Endothelial cell of umbilical vein (primary cell): Measurements from ENCODE around the gene DUSP5.

Experiments
- CTCF ChIP-seq, 2 donors: IDR thresholded peaks; 1 replicate in 1 of 2; 2 replicates in 1 of 2; pipeline ENCODE4 v1.5.1; 2011; ENCODE audit warnings: low read length in 2 of 2, mild to moderate bottlenecking in 2 of 2, moderate library complexity in 2 of 2, control low read depth in 1 of 2, inconsistent platforms in 1 of 2, low read depth in 1 of 2; ENCODE audit not compliant: insufficient read depth in 1 of 2; ENCODE audit errors: extremely low read depth in 1 of 2
- EZH2 ChIP-seq: IDR thresholded peaks from 2 replicates; pipeline ENCODE4 v1.6.1; 2012; ENCODE audit warnings: borderline replicate concordance, low read depth, mild to moderate bottlenecking, moderate library complexity, low read length, inconsistent platforms; ENCODE audit not compliant: severe bottlenecking

- TF ChIP-seq CTCF (IDR thresholded peaks at IDR 0.05; ENCODE audit: extremely low read depth in 1 of 2, insufficient read depth in 1 of 2, low read depth in 1 of 2, low read length in 2 of 2): no peak
- TF ChIP-seq EZH2: no peak
Measured at GRCh38 chr10:110448682-110449418, 48.9 kb upstream of the DUSP5 start.
